ENCODE data around the gene ABHD14A. TPM values are rescaled to one million over a fixed set of nuclear protein-coding genes. Genes with fewer than 3 reads are reported as not detected.

Gene ABHD14A
- total and polyA plus RNA-seq, 10 donors: 8.7 to 26.7 (median 15.0) TPM

- peak; percentile 61 for DNase-seq
- Histone ChIP-seq H3K9me3 (no peaks in the 10 kb centered on the region), H3K27ac (no peak overlapping the region), H3K36me3 (peaks cover 0 to 50% (median 9%) of the 10 kb centered on the region in 6 donors), H3K27me3 (replicated peaks in 1 of 7) (no peaks in the 10 kb centered on the region), H3K4me3 (no peak overlapping the region), H3K4me1 (peaks cover 9 to 18% (median 14%) of the 10 kb centered on the region in 6 donors)
- intact Hi-C loops (cut with DNase I; ENCODE audit: low total_unique reads): loop anchor here (5.0 to 10.0 kb wide), 2 partner anchors 48 to 196 kb away; partner anchors contain the start of gene RPL29
- WGBS, 5 donors: 66 to 88% (median 81%) methylated on average over 4 of the region's 4 CpGs
- TF ChIP-seq CTCF (IDR thresholded peaks at IDR 0.05 in 8 of 11, conservative IDR thresholded peaks at IDR 0.05 in 3 of 11): no peak
- TF ChIP-seq POLR2A (IDR thresholded peaks at IDR 0.05): no peak
- no peak for TF ChIP-seq POLR2AphosphoS5 (IDR thresholded peaks at IDR 0.05)
Measured at GRCh38 chr3:51946796-51947195, 28.1 kb upstream of the ABHD14A start.

- Histone ChIP-seq H3K4me1 (peaks cover 9 to 15% (median 12%) of the 10 kb centered on the region in 6 donors), H3K27me3 (replicated peaks in 1 of 7) (no peaks in the 10 kb centered on the region), H3K36me3 (peaks cover 0 to 50% (median 9%) of the 10 kb centered on the region in 6 donors), H3K4me3 (no peak overlapping the region), H3K27ac (no peak overlapping the region), H3K9me3 (no peaks in the 10 kb centered on the region)
- intact Hi-C loops (cut with DNase I; ENCODE audit: low total_unique reads): loop anchor here (5.0 to 10.0 kb wide), 2 partner anchors 47 to 195 kb away; partner anchors contain the start of gene RPL29
- 82 to 90% (median 86%) methylated on average over 13 of the region's 13 CpGs for WGBS, 5 donors
- no peak for TF ChIP-seq POLR2A (IDR thresholded peaks at IDR 0.05)
- TF ChIP-seq POLR2AphosphoS5 (IDR thresholded peaks at IDR 0.05): no peak
- TF ChIP-seq CTCF (IDR thresholded peaks at IDR 0.05 in 8 of 11, conservative IDR thresholded peaks at IDR 0.05 in 3 of 11): no peak
- peak; percentile 59 for DNase-seq
Measured at GRCh38 chr3:51947215-51947900, 27.5 kb upstream of the ABHD14A start.

GRCh38 chr3:51948016-51948580 lies 26.8 kb upstream of the ABHD14A start:
- Histone ChIP-seq H3K27ac (no peak overlapping the region), H3K4me3 (no peak overlapping the region), H3K4me1 (peaks cover 1 to 8% (median 5%) of the 10 kb centered on the region in 6 donors), H3K36me3 (peaks cover 0 to 50% (median 9%) of the 10 kb centered on the region in 6 donors), H3K27me3 (replicated peaks in 1 of 7) (no peaks in the 10 kb centered on the region), H3K9me3 (no peaks in the 10 kb centered on the region)
- TF ChIP-seq POLR2AphosphoS5 (IDR thresholded peaks at IDR 0.05) (no peak), CTCF (IDR thresholded peaks at IDR 0.05 in 8 of 11, conservative IDR thresholded peaks at IDR 0.05 in 3 of 11) (no peak), POLR2A (IDR thresholded peaks at IDR 0.05) (no peak)
- DNase-seq: peak; percentile 68
- WGBS, 5 donors: 89 to 98% (median 92%) methylated on average over 10 of the region's 10 CpGs
- intact Hi-C loops (cut with DNase I; ENCODE audit: low total_unique reads): loop anchor here (5.0 to 10.0 kb wide), 2 partner anchors 47 to 194 kb away; partner anchors contain the start of gene RPL29

- Histone ChIP-seq H3K27ac (no peak overlapping the region), H3K4me3 (no peak overlapping the region), H3K36me3 (peaks cover 0 to 48% (median 9%) of the 10 kb centered on the region in 6 donors), H3K9me3 (no peaks in the 10 kb centered on the region), H3K27me3 (replicated peaks in 1 of 7) (peaks cover 0 to 6% (median 0%) of the 10 kb centered on the region in 7 donors), H3K4me1 (peaks cover 0 to 7% (median 0%) of the 10 kb centered on the region in 6 donors)
- TF ChIP-seq CTCF (IDR thresholded peaks at IDR 0.05 in 8 of 11, conservative IDR thresholded peaks at IDR 0.05 in 3 of 11) (no peak), POLR2A (IDR thresholded peaks at IDR 0.05) (no peak), POLR2AphosphoS5 (IDR thresholded peaks at IDR 0.05) (no peak)
- intact Hi-C loops (cut with DNase I; ENCODE audit: low total_unique reads): loop anchor here (5.0 to 10.0 kb wide), 2 partner anchors 46 to 193 kb away; partner anchors contain the start of gene RPL29
- DNase-seq: peak; percentile 41
- 85 to 100% (median 92%) methylated on average over 5 of the region's 5 CpGs for WGBS, 5 donors
Measured at GRCh38 chr3:51949121-51949520, 25.7 kb upstream of the ABHD14A start.

Data from spleen (tissue), 11 donors.